Prostate gland (tissue), 2 donors: Measurements from ENCODE around the gene SNAPC2. TPM values are rescaled to one million over a fixed set of nuclear protein-coding genes. Genes with fewer than 3 reads are reported as not detected.

Experiments used
- DNase-seq: peaks from one replicate; pipeline ENCODE4 v3.0.0-alpha.2; 2019; ENCODE audit warnings: low spot score
- H3K27ac ChIP-seq, 2 donors: fragments of 200-600 bp; sonication (generic); 2 replicates each; pipeline ENCODE4 v1.5.1; 2017 to 2019
- H3K27me3 ChIP-seq: fragments of 200-600 bp; sonication (generic); replicated peaks from 2 replicates; pipeline ENCODE4 v1.5.1; 2019; ENCODE audit not compliant: insufficient read depth
- H3K36me3 ChIP-seq, 2 donors: fragments of 200-600 bp; sonication (generic); 1 replicate in 1 of 2; 2 replicates in 1 of 2; pipeline versions ENCODE4 v1.5.1 to v1.8.1; 2017 to 2019
- H3K4me1 ChIP-seq: fragments of 200-600 bp; sonication (generic); replicated peaks from 2 replicates; pipeline ENCODE4 v1.5.1; 2019
- H3K4me3 ChIP-seq, 2 donors: fragments of 200-600 bp; sonication (generic); 2 replicates each; pipeline ENCODE4 v1.5.1; 2017 to 2019
- H3K9me3 ChIP-seq: fragments of 200-600 bp; sonication (generic); 2 replicates; pipeline ENCODE4 v1.5.1; 2017
- CTCF ChIP-seq, 4 experiments: fragments of 200-600 bp in 2 of 4; fragments of 450-650 bp in 2 of 4; sonication (generic) in 2 of 4; IDR thresholded peaks; 1 replicate in 3 of 4; 2 replicates in 1 of 4; pipeline ENCODE4 v1.5.1; 2016 to 2019; ENCODE audit warnings: antibody characterized with exemption in 4 of 4, mild to moderate bottlenecking in 2 of 4, moderate library complexity in 2 of 4
- POLR2A ChIP-seq: fragments of 450-650 bp; IDR thresholded peaks from one replicate; pipeline ENCODE4 v1.6.1; 2016; ENCODE audit warnings: antibody characterized with exemption, mild to moderate bottlenecking
- POLR2AphosphoS5 ChIP-seq: sonication (generic); formaldehyde crosslinking; IDR thresholded peaks from one replicate; pipeline ENCODE4 v1.6.1; 2017; ENCODE audit warnings: antibody characterized with exemption
- WGBS: methylation state at CpG from one replicate; pipeline ENCODE4 v1.1.5; 2018; 5-methylcytosine and 5-hydroxymethylcytosine counted together
- intact Hi-C: fragments of 100-400 bp; cut with DNase I; formaldehyde crosslinking; loops from one replicate; pipeline ENCODE4 v1.14.2; 2022
- total RNA-seq, 2 donors: library from RNA; depleted of rRNA; stranded (reverse); fragments of >200 nt; gene quantifications; one replicate each; pipeline ENCODE4 v1.1.0, GENCODE V29; 2016

The SNAPC2 gene
- total RNA-seq, 2 donors from 2014 or later: 37.4 to 95.0 TPM

- Histone ChIP-seq H3K27me3 (no peaks in the 10 kb centered on the region), H3K36me3 (no peaks in the 10 kb centered on the region), H3K9me3 (no peaks in the 10 kb centered on the region), H3K4me1 (no peaks in the 10 kb centered on the region), H3K4me3 (no peak overlapping the region), H3K27ac (no peak overlapping the region)
- TF ChIP-seq POLR2A (no peak), POLR2AphosphoS5 (no peak), CTCF (IDR thresholded peaks at IDR 0.05) (no peak)
- WGBS: 87% methylated on average over 2 of the region's 2 CpGs
- intact Hi-C loops: no loop called here
- DNase-seq: no peak
These were observed 36.2 kb upstream of the SNAPC2 start for GRCh38 chr19:7883796-7884570.

- no peaks in the 10 kb centered on the region for H3K4me1 ChIP-seq
- no peaks in the 10 kb centered on the region for H3K36me3 ChIP-seq
- no peaks in the 10 kb centered on the region for H3K9me3 ChIP-seq
- TF ChIP-seq POLR2A (no peak), CTCF (IDR thresholded peaks at IDR 0.05) (no peak)
- WGBS: 66% methylated on average over 8 of the region's 8 CpGs
- H3K27ac ChIP-seq: no peak overlapping the region
- no peak overlapping the region for H3K4me3 ChIP-seq
- DNase-seq: no peak
- no peaks in the 10 kb centered on the region for H3K27me3 ChIP-seq
- intact Hi-C loops: no loop called here
These were observed 34.3 kb upstream of the SNAPC2 start for GRCh38 chr19:7885818-7886217.

GRCh38 chr19:7887408-7888144, 32.6 kb upstream of the SNAPC2 start:
- no peaks in the 10 kb centered on the region for H3K27me3 ChIP-seq
- no peak for DNase-seq
- TF ChIP-seq CTCF (IDR thresholded peaks at IDR 0.05): no peak
- no peak for TF ChIP-seq POLR2AphosphoS5
- no peak for TF ChIP-seq POLR2A
- H3K4me1 ChIP-seq: no peaks in the 10 kb centered on the region
- no peaks in the 10 kb centered on the region for H3K9me3 ChIP-seq
- no peaks in the 10 kb centered on the region for H3K36me3 ChIP-seq
- peak overlapping the region in 1 of 2 donors; percentile 49 for H3K4me3 ChIP-seq
- intact Hi-C loops: no loop called here
- H3K27ac ChIP-seq: no peak overlapping the region
- WGBS: 90% methylated on average over 16 of the region's 16 CpGs

- Histone ChIP-seq H3K36me3 (no peaks in the 10 kb centered on the region), H3K27ac (peak within 1 kb of the TSS in 1 of 2 donors; percentile 21), H3K4me3 (peak within 1 kb of the TSS; percentile 32 to 49), H3K27me3 (no peaks in the 10 kb centered on the region), H3K9me3 (no peaks in the 10 kb centered on the region), H3K4me1 (no peaks in the 10 kb centered on the region)
- DNase-seq: peak; percentile 46
- intact Hi-C loops: no loop called here
- WGBS: 10% methylated on average over 53 of the region's 53 CpGs
- TF ChIP-seq POLR2AphosphoS5 (no peak), CTCF (IDR thresholded peaks at IDR 0.05) (peak in 1 of 4 experiments; percentile 14), POLR2A (peak; percentile 67)
These were observed 31.9 kb upstream of the SNAPC2 start, which contains the start of gene LRRC8E for GRCh38 chr19:7888145-7888825. Gene LRRC8E (plus strand): TSS chr19:7888510. CDS start chr19:7895604, 7,094 bp downstream.
